ENCODE results near the gene TMEM273.

The TMEM273 gene

DNA sequence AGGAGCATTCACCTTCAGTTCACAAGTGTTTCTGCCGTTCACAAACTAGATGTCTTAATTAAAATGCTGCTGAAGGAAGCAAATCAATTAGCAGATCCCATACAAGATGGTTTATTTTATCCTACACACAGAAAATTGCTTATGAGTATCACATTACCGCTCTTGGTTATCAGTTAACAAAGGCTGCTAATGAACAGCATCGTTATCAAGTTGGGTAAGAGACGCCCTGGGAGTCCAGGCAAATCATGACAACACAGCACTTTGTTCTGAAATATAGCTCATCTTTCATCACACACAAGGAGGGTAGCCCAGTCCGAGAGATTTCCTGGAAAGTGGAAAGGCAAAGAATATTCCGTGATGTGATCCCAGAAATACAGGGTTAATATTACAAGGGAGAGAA lies 33.5 kb downstream of the TMEM273 start:
- H3K9me3 ChIP-seq (ENCODE audit: control insufficient read depth, low read length): no peaks in the 10 kb centered on the region
- no peak overlapping the region for H3K4me3 ChIP-seq (ENCODE audit: low read length)
- no peaks in the 10 kb centered on the region for H3K4me1 ChIP-seq (ENCODE audit: control insufficient read depth, insufficient read depth, low read length)
- H3K36me3 ChIP-seq (ENCODE audit: control insufficient read depth, insufficient read depth, low read length): no peaks in the 10 kb centered on the region
- no peak overlapping the region for H3K9ac ChIP-seq (ENCODE audit: low read length)
- no peaks in the 10 kb centered on the region for H3K27me3 ChIP-seq (ENCODE audit: control insufficient read depth, insufficient read depth, low read length)

DNA sequence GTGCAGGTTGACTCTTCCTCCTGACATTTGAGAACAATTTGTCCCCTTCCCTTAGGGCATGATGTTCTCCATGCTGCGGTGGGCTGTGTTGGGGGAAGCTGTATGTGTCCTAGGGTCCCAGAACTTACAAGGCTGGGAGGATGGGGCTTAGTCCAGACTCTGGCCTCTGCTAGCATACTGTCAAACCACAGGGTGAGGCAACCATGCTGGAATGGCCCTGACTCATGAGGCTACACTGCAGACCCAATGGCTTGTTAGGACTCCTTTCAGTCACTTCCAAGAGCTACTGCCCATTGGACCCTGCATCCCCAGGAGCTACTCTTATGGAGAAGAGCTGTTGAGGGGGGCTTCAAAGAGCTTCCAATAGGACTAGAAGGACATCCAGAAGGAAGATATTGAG lies 34.2 kb downstream of the TMEM273 start:
- H3K27me3 ChIP-seq (ENCODE audit: control insufficient read depth, insufficient read depth, low read length): no peaks in the 10 kb centered on the region

DNA sequence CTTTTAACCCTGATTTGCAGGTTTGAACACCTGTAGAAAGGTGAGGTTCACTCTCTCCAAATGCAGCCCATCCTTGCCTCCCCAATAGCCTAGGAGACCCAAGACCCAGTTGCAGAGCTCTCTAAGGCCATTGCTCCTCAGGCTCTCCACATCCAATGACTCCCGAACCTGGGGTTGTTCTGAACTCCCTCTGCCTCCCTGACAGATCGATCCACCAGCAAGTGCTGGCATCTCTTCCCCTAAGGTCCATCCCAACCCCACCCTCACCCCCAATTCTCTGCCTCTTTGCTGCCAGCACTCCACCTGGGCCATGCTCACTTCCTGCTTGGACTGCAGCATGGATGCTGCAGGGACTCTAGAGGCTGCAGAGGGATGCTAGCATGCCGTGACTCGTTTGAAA lies 35.1 kb downstream of the TMEM273 start:
- Histone ChIP-seq H3K36me3 (ENCODE audit: control insufficient read depth, insufficient read depth, low read length) (no peaks in the 10 kb centered on the region), H3K4me3 (ENCODE audit: low read length) (no peak overlapping the region), H3K4me1 (ENCODE audit: control insufficient read depth, insufficient read depth, low read length) (no peaks in the 10 kb centered on the region), H3K9me3 (ENCODE audit: control insufficient read depth, low read length) (no peaks in the 10 kb centered on the region), H3K27me3 (ENCODE audit: control insufficient read depth, insufficient read depth, low read length) (no peaks in the 10 kb centered on the region), H3K9ac (ENCODE audit: low read length) (no peak overlapping the region)

More for the DNA sequence above, 34.2 kb downstream of the TMEM273 start:
- no peaks in the 10 kb centered on the region for H3K36me3 ChIP-seq (ENCODE audit: control insufficient read depth, insufficient read depth, low read length)
- no peak overlapping the region for H3K9ac ChIP-seq (ENCODE audit: low read length)
- H3K9me3 ChIP-seq (ENCODE audit: control insufficient read depth, low read length): no peaks in the 10 kb centered on the region
- no peak overlapping the region for H3K4me3 ChIP-seq (ENCODE audit: low read length)
- H3K4me1 ChIP-seq (ENCODE audit: control insufficient read depth, insufficient read depth, low read length): no peaks in the 10 kb centered on the region

DNA sequence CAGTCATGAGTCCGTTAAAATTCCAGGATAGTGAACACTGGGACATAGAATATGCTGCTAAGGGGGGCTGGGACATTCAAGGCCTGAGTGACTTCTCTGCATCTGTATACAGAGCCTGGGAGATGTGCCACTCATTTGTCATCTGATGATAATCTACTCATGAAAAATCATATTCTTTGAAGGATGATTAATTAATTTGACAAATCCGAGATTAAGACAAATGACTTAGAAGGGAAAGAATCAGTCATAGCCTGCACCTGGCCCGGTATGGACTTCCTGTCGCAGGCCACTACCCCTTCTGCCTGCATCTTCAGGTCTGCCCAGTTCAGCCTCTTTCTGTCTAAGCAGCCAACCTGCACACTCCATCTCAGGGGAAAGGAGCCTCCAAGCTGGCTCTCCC lies 35.5 kb downstream of the TMEM273 start:
- H3K36me3 ChIP-seq (ENCODE audit: control insufficient read depth, insufficient read depth, low read length): no peaks in the 10 kb centered on the region
- H3K9me3 ChIP-seq (ENCODE audit: control insufficient read depth, low read length): no peaks in the 10 kb centered on the region
- no peak overlapping the region for H3K4me3 ChIP-seq (ENCODE audit: low read length)
- no peak overlapping the region for H3K9ac ChIP-seq (ENCODE audit: low read length)
- no peaks in the 10 kb centered on the region for H3K4me1 ChIP-seq (ENCODE audit: control insufficient read depth, insufficient read depth, low read length)
- no peaks in the 10 kb centered on the region for H3K27me3 ChIP-seq (ENCODE audit: control insufficient read depth, insufficient read depth, low read length)

DNA sequence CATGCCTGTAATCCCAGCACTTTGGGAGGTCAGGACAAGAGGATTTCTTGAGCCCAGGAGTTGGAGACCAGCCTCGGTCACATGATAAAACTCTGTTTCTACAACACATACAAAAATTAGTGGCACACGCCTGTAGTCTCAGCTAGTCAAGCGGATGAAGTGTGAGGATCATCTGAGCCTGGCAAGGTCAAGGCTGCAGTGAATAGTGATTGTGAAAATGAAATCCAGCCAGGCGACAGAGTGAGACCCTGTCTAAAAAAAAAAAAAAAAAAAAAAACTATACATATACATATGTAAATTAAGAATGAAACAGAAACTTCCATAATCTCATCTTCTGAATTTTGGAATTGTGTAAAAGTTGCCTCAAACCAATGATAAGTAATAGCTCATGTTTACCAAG lies 36.2 kb downstream of the TMEM273 start:
- Histone ChIP-seq H3K36me3 (ENCODE audit: control insufficient read depth, insufficient read depth, low read length) (no peaks in the 10 kb centered on the region), H3K4me1 (ENCODE audit: control insufficient read depth, insufficient read depth, low read length) (no peaks in the 10 kb centered on the region), H3K9ac (ENCODE audit: low read length) (no peak overlapping the region), H3K9me3 (ENCODE audit: control insufficient read depth, low read length) (no peaks in the 10 kb centered on the region), H3K27me3 (ENCODE audit: control insufficient read depth, insufficient read depth, low read length) (no peaks in the 10 kb centered on the region), H3K4me3 (ENCODE audit: low read length) (no peak overlapping the region)

DNA sequence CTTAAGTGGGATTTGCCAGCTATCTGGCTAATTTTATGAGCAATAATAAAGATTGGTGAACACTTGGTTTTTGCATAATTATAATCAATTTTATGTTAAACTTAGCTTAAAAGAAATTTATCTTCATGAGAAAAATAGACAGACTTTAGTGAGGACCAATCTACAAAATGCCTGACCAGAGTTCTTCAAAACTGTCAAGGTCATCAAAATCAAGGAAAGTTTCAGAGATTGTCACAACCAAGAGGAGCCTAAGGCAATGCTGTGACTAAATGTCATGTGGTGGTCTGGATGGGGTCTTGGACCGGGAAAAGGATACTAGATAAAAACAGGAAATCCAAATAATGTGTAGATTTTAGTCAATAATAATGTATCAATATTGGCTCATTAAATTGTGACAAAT lies 36.7 kb downstream of the TMEM273 start:
- no peak overlapping the region for H3K4me3 ChIP-seq (ENCODE audit: low read length)
- no peaks in the 10 kb centered on the region for H3K4me1 ChIP-seq (ENCODE audit: control insufficient read depth, insufficient read depth, low read length)
- H3K36me3 ChIP-seq (ENCODE audit: control insufficient read depth, insufficient read depth, low read length): no peaks in the 10 kb centered on the region
- no peaks in the 10 kb centered on the region for H3K27me3 ChIP-seq (ENCODE audit: control insufficient read depth, insufficient read depth, low read length)
- no peak overlapping the region for H3K9ac ChIP-seq (ENCODE audit: low read length)
- H3K9me3 ChIP-seq (ENCODE audit: control insufficient read depth, low read length): no peaks in the 10 kb centered on the region

DNA sequence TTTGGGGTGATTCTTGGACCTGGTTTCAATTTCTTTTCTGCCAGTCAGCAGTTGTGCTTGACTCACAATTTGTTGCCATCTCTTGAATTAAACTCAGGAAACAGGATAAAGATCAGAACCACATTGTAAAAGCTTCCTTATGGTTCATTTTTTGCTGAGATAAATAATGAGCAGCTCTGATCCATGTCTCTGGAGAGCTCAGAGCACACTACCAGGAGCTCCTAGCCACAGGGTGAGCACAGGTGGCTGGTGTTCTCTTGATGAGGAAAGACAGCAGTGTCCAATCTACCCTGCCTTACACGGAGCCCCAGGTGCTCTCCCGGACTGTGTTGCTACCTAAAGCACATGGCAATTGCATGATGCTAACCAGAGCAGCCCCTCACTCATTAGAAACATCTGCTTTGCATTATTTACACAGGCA lies 37.2 kb downstream of the TMEM273 start:
- Histone ChIP-seq H3K9me3 (ENCODE audit: control insufficient read depth, low read length) (no peaks in the 10 kb centered on the region), H3K9ac (ENCODE audit: low read length) (no peak overlapping the region), H3K4me3 (ENCODE audit: low read length) (no peak overlapping the region), H3K4me1 (ENCODE audit: control insufficient read depth, insufficient read depth, low read length) (no peaks in the 10 kb centered on the region), H3K36me3 (ENCODE audit: control insufficient read depth, insufficient read depth, low read length) (no peaks in the 10 kb centered on the region), H3K27me3 (ENCODE audit: control insufficient read depth, insufficient read depth, low read length) (no peaks in the 10 kb centered on the region)

DNA sequence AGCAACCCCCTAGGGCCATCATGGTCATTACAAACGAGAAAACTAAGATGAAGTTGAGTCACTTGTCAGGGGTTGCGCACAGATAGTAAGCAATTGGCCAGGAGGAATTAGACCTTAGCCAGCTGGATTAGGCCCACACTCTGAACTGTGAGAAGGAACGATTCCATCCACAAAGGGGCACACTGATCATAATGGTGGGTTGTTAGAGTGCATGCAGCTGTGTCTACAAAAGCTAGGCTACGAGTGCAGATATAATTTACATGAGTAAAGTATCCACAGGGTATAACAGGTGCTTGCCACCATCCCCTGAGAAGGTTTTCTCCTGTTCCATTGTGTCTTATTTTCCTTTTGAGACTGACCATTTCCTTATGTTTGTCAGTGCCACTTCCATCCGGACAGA lies 37.8 kb downstream of the TMEM273 start:
- Histone ChIP-seq H3K4me1 (ENCODE audit: control insufficient read depth, insufficient read depth, low read length) (no peaks in the 10 kb centered on the region), H3K4me3 (ENCODE audit: low read length) (no peak overlapping the region), H3K36me3 (ENCODE audit: control insufficient read depth, insufficient read depth, low read length) (no peaks in the 10 kb centered on the region), H3K9ac (ENCODE audit: low read length) (no peak overlapping the region), H3K27me3 (ENCODE audit: control insufficient read depth, insufficient read depth, low read length) (no peaks in the 10 kb centered on the region), H3K9me3 (ENCODE audit: control insufficient read depth, low read length) (no peaks in the 10 kb centered on the region)

DNA sequence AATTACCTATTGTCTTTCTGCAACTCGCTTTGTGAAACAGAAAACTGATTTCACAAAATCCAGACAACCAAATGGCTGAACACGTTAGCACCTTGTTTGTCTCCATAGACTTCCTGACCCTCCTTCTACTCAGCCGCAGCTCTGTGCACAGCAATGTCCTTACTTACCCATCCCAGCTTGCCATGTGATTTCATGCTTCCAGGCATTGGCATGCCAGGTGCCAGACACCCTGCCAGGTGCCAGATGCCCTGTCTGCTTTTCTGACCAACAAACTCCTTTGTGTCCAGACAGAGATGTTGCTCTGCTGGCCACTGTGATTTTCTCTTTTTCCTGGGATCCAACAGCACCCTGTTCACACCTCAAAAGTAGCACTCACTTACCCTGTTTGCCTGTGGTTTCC lies 38.3 kb downstream of the TMEM273 start:
- Histone ChIP-seq H3K9ac (ENCODE audit: low read length) (no peak overlapping the region), H3K27me3 (ENCODE audit: control insufficient read depth, insufficient read depth, low read length) (no peaks in the 10 kb centered on the region), H3K36me3 (ENCODE audit: control insufficient read depth, insufficient read depth, low read length) (no peaks in the 10 kb centered on the region), H3K9me3 (ENCODE audit: control insufficient read depth, low read length) (no peaks in the 10 kb centered on the region), H3K4me1 (ENCODE audit: control insufficient read depth, insufficient read depth, low read length) (no peaks in the 10 kb centered on the region), H3K4me3 (ENCODE audit: low read length) (no peak overlapping the region)

DNA sequence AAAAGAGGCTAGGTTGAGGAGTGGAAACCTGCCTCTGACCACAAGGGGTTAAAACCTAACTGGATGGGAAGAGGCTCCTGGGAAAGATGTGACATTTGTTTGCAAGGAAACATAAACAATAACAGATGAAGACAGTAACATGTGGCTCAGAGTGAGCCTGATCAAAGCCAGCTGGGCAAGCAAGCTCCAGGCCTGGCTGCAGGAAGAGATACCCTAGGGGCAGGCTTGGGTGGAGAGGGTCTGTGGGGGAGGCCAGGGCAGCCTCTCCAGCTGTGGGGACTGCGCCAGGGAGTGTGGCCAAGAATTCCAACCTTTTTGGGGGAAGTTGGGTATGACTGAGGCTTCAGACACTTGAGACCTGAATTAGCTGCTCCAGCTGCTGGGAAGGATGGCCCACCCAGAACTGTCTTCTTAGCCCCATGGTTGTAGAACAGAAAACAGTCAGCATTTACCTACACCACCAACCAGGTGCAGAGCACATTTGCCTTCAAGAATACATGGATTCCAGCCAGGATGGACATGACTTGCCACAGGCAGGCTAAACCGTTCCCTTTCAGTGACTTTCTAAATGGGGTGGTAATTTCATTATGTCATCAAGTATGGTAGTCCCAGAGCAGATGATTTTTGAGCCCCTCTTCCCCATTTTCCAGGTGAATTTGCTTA lies 44.0 kb downstream of the TMEM273 start:
- H3K4me3 ChIP-seq (ENCODE audit: low read length): no peak overlapping the region
- H3K9ac ChIP-seq (ENCODE audit: low read length): no peak overlapping the region
- no peaks in the 10 kb centered on the region for H3K4me1 ChIP-seq (ENCODE audit: control insufficient read depth, insufficient read depth, low read length)
- H3K27me3 ChIP-seq (ENCODE audit: control insufficient read depth, insufficient read depth, low read length): no peaks in the 10 kb centered on the region
- no peaks in the 10 kb centered on the region for H3K36me3 ChIP-seq (ENCODE audit: control insufficient read depth, insufficient read depth, low read length)
- H3K9me3 ChIP-seq (ENCODE audit: control insufficient read depth, low read length): no peaks in the 10 kb centered on the region

DNA sequence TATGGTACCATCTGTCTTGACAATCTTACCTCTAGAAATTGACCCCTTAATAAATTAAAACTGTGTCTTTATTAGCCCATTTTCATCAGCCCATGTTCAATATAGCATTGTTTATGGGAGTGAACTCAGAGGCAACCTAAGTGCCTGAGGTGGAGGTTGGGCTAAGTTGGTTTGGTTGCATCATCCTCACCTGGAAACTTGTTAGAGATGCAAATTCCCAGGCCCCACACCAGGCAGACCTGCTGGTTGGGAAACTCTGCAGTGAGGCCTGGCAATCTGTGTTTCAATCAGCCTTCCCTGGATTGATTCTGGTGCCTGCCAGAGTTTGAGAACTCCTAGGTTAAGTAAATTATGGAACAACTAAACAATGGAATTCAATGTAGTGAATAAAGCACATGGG lies 44.9 kb downstream of the TMEM273 start:
- Histone ChIP-seq H3K9me3 (ENCODE audit: control insufficient read depth, low read length) (no peaks in the 10 kb centered on the region), H3K4me3 (ENCODE audit: low read length) (no peak overlapping the region), H3K9ac (ENCODE audit: low read length) (no peak overlapping the region), H3K27me3 (ENCODE audit: control insufficient read depth, insufficient read depth, low read length) (no peaks in the 10 kb centered on the region), H3K36me3 (ENCODE audit: control insufficient read depth, insufficient read depth, low read length) (no peaks in the 10 kb centered on the region), H3K4me1 (ENCODE audit: control insufficient read depth, insufficient read depth, low read length) (no peaks in the 10 kb centered on the region)

DNA sequence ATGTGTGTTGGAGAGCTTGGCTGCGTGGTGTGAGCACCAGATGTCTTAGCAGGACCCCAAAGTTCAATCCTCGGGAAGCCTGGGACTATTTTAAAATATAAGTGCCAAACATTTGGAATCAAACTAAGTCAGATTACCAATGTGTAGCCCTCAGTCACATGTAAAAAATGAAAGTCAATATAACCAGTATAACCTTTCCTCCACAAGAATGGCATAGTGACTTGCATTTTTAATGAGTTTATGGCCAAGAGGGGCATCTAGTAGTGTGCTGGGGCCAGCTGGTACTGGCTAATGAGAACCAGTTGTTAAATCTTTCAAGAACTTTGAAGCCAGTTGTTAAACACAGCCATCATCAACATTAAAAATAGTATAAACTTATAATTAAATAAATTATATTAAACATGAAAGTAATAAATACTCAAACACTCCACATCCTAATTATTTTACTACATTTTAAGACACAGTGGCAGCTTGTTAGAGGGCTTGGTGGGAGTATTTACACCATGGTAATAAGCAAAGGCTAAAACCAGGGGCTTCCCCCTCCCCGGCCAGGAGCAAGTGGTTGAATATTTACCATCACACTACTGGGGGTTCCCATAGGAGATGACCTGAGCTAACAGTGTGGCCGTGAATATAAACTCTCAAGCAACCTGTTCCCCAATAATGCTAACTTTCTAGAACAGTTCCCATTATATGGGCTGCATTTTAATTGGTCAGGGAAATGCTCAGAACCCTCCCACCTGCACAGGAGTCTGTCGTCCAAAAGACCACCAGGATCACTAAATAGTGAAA lies 46.5 kb downstream of the TMEM273 start:
- H3K9ac ChIP-seq (ENCODE audit: low read length): no peak overlapping the region
- H3K9me3 ChIP-seq (ENCODE audit: control insufficient read depth, low read length): no peaks in the 10 kb centered on the region
- no peaks in the 10 kb centered on the region for H3K4me1 ChIP-seq (ENCODE audit: control insufficient read depth, insufficient read depth, low read length)
- H3K36me3 ChIP-seq (ENCODE audit: control insufficient read depth, insufficient read depth, low read length): no peaks in the 10 kb centered on the region
- no peaks in the 10 kb centered on the region for H3K27me3 ChIP-seq (ENCODE audit: control insufficient read depth, insufficient read depth, low read length)
- H3K4me3 ChIP-seq (ENCODE audit: low read length): no peak overlapping the region
